HepG2 (cell line): ENCODE measurements around the gene LSMEM2. TPM values are rescaled to one million over a fixed set of nuclear protein-coding genes. Genes with fewer than 3 reads are reported as not detected.
A peak's percentile ranks its signal among the peaks of the same experiment; 100 is the strongest.

Source experiments
- ATAC-seq: fragments of 200-7000 bp; cut with Tn5 transposase; 3 replicates; pipeline ENCODE4 v1.9.1; 2020; ENCODE audit warnings: mild to moderate bottlenecking, moderate library complexity
- BruUV-seq: library from RNA; stranded (reverse); fragments of 400-500 nt; replicated peaks from 2 replicates; lab custom pipeline; 2021; lab: Mats Ljungman, UMichigan
- CTCF ChIA-PET: fragments of 300-600 bp; formaldehyde crosslinking; extraction: SDS; loops from one replicate; lab custom pipeline; 2021; ENCODE audit warnings: low total read pairs, inconsistent platforms, low intra/inter-chr PET ratio; lab: Yijun Ruan, JAX
- POLR2A ChIA-PET: fragments of 350-600 bp; sonication (Branson Sonifier 250); formaldehyde crosslinking; loops from one replicate; lab custom pipeline; 2020; ENCODE audit warnings: antibody characterized with exemption, inconsistent platforms; lab: Yijun Ruan, JAX
- DNase-seq: peaks from one replicate; pipeline ENCODE4 v3.0.0-alpha.2; 2015; ENCODE audit warnings: low spot score
- FAIRE-seq: peaks from 3 replicates; lab custom pipeline; 2011; peaks lifted over from hg19 to GRCh38; lab: Jason Lieb, UNC
- H2AFZ ChIP-seq: one replicate; pipeline ENCODE4 v1.6.1; 2011; ENCODE audit warnings: low read length, inconsistent platforms
- H3K27ac ChIP-seq: fragments of 300-600 bp; 3 replicates; pipeline ENCODE4 v1.8.0; 2011; ENCODE audit warnings: mixed run types, mild to moderate bottlenecking, mixed read lengths, low read length, inconsistent platforms; ENCODE audit not compliant: insufficient read depth; ENCODE audit errors: extremely low read length
- H3K27me3 ChIP-seq, 2 experiments: fragments of 200-600 bp in 1 of 2; 2 replicates in 1 of 2; 3 replicates in 1 of 2; pipeline versions ENCODE4 v1.6.0 to v1.8.0; 2011; ENCODE audit warnings: low read length in 2 of 2, mild to moderate bottlenecking in 2 of 2, moderate library complexity in 2 of 2, inconsistent platforms in 1 of 2; ENCODE audit not compliant: insufficient read depth in 2 of 2, control insufficient read depth in 1 of 2
- H3K36me3 ChIP-seq, 2 experiments: fragments of 200-600 bp in 1 of 2; replicated peaks in 1 of 2; 2 replicates in 1 of 2; 3 replicates in 1 of 2; pipeline versions ENCODE4 v1.5.1 to v1.8.0; 2011; ENCODE audit warnings: low read length in 2 of 2, inconsistent platforms in 1 of 2; ENCODE audit not compliant: insufficient read depth in 2 of 2, control insufficient read depth in 1 of 2
- H3K4me1 ChIP-seq: 2 replicates; pipeline ENCODE4 v1.5.1; 2012; ENCODE audit warnings: low read length, inconsistent platforms; ENCODE audit not compliant: insufficient read depth
- H3K4me2 ChIP-seq: 2 replicates; pipeline ENCODE4 v1.6.0; 2011; ENCODE audit warnings: low read depth, low read length, inconsistent platforms
- H3K4me3 ChIP-seq, 3 experiments: fragments of 200-600 bp in 1 of 3; sonication (generic), shearing (Covaris generic) in 1 of 3; replicated peaks in 1 of 3; 2 replicates each; pipeline ENCODE4 v1.5.1; 2011 to 2016; ENCODE audit warnings: low read length in 3 of 3, inconsistent platforms in 2 of 3, low read depth in 2 of 3, mild to moderate bottlenecking in 2 of 3, control low read depth in 1 of 3, mixed read lengths in 1 of 3; ENCODE audit not compliant: insufficient read depth in 1 of 3
- H3K79me2 ChIP-seq: one replicate; pipeline ENCODE4 v1.6.1; 2011; ENCODE audit warnings: low read length, inconsistent platforms; ENCODE audit not compliant: insufficient read depth
- H3K9ac ChIP-seq: 2 replicates; pipeline ENCODE4 v1.6.0; 2011; ENCODE audit warnings: mild to moderate bottlenecking, low read depth, low read length, inconsistent platforms; ENCODE audit not compliant: insufficient read depth
- H3K9me3 ChIP-seq: 2 replicates; pipeline ENCODE4 v1.5.1; 2012; ENCODE audit warnings: mild to moderate bottlenecking, low read length
- H4K20me1 ChIP-seq: 2 replicates; pipeline ENCODE4 v1.6.0; 2011; ENCODE audit warnings: inconsistent platforms, mild to moderate bottlenecking, low read length, moderate library complexity; ENCODE audit not compliant: insufficient read depth
- GMEB1 ChIP-seq: sonication (generic); formaldehyde crosslinking; IDR thresholded peaks from 2 replicates; pipeline ENCODE4 v1.5.1; 2020; ENCODE audit warnings: missing genetic modification reagents, mild to moderate bottlenecking, borderline replicate concordance
- MLLT10 ChIP-seq: sonication (generic); formaldehyde crosslinking; IDR thresholded peaks from 2 replicates; pipeline ENCODE4 v1.4.0; 2020; ENCODE audit warnings: missing genetic modification reagents
- PHB2 ChIP-seq: fragments of 450-650 bp; IDR thresholded peaks from 2 replicates; pipeline ENCODE4 v1.6.1; 2018; ENCODE audit not compliant: partially characterized antibody
- ZNF276 ChIP-seq: sonication (generic); formaldehyde crosslinking; IDR thresholded peaks from 2 replicates; pipeline ENCODE4 v1.4.0; 2020; ENCODE audit warnings: mild to moderate bottlenecking, low read depth, missing genetic modification reagents
- ZNF3 ChIP-seq: IDR thresholded peaks from 2 replicates; pipeline ENCODE4 v1.7.0; 2017; ENCODE audit warnings: inconsistent platforms
- ZNF318 ChIP-seq: sonication (generic); formaldehyde crosslinking; IDR thresholded peaks from 2 replicates; pipeline ENCODE4 v1.4.0; 2020; ENCODE audit warnings: mild to moderate bottlenecking, missing genetic modification reagents
- ZNF674 ChIP-seq: sonication (generic); formaldehyde crosslinking; IDR thresholded peaks from 2 replicates; pipeline ENCODE4 v1.5.0; 2020; ENCODE audit warnings: low read depth, mild to moderate bottlenecking, missing genetic modification reagents
- ZNF768 ChIP-seq: sonication (generic); formaldehyde crosslinking; IDR thresholded peaks from 2 replicates; pipeline ENCODE4 v1.4.0; 2020; ENCODE audit warnings: missing genetic modification reagents
- ZNF891 ChIP-seq: sonication (generic); formaldehyde crosslinking; IDR thresholded peaks from 2 replicates; pipeline ENCODE4 v1.5.0; 2020; ENCODE audit warnings: mild to moderate bottlenecking, missing genetic modification reagents
- WGBS: methylation state at CpG from one replicate; pipeline ENCODE4 v1.1.6; 2017; ENCODE audit warnings: low lambda C conversion rate; 5-methylcytosine and 5-hydroxymethylcytosine counted together
- in situ Hi-C: cut with HindIII; loops from 2 replicates; pipeline ENCODE4 v1.10.0; 2017; ENCODE audit warnings: low pct_unique_long_range_greater_than_20kb; ENCODE audit not compliant: extremely low pct_ligation_motif_present
- intact Hi-C: fragments of 100-400 bp; cut with micrococcal nuclease; formaldehyde crosslinking; loops from one replicate; pipeline ENCODE4 v1.10.0; 2022; ENCODE audit not compliant: unreplicated experiment
- polyA plus RNA-seq, 8 experiments: library from polyadenylated mRNA; depleted of rRNA in 3 of 8; stranded (reverse) in 7 of 8; unstranded in 1 of 8; fragments of >200 nt; fragmentation: Illumina TruSeq in 4 of 8; extraction: Trizol in 4 of 8; gene quantifications; 2 replicates each; pipeline versions ENCODE4 v1.2.1 to v1.2.3, GENCODE V29; 2011 to 2016; ENCODE audit warnings: low read depth in 4 of 8, missing spikeins in 1 of 8, mixed read lengths in 1 of 8; ENCODE audit not compliant: insufficient read depth in 1 of 8
- total RNA-seq, 5 experiments: library from RNA; depleted of rRNA; stranded (reverse); fragments of >200 nt; fragmentation: Illumina TruSeq; extraction: Trizol; gene quantifications; 2 replicates each; pipeline ENCODE4 v1.2.3, GENCODE V29; 2016; ENCODE audit warnings: low read depth in 1 of 5

Gene LSMEM2
- total and polyA plus RNA-seq, 2 of the 13 experiments (the other 11 are each of a cell fraction or from before 2014, with no cell fraction given), result 0.07 to 0.41 TPM

GRCh38 chr3:50297384-50297775 lies 18.5 kb downstream of the LSMEM2 start (continued):
- no peak for TF ChIP-seq PHB2

DNA sequence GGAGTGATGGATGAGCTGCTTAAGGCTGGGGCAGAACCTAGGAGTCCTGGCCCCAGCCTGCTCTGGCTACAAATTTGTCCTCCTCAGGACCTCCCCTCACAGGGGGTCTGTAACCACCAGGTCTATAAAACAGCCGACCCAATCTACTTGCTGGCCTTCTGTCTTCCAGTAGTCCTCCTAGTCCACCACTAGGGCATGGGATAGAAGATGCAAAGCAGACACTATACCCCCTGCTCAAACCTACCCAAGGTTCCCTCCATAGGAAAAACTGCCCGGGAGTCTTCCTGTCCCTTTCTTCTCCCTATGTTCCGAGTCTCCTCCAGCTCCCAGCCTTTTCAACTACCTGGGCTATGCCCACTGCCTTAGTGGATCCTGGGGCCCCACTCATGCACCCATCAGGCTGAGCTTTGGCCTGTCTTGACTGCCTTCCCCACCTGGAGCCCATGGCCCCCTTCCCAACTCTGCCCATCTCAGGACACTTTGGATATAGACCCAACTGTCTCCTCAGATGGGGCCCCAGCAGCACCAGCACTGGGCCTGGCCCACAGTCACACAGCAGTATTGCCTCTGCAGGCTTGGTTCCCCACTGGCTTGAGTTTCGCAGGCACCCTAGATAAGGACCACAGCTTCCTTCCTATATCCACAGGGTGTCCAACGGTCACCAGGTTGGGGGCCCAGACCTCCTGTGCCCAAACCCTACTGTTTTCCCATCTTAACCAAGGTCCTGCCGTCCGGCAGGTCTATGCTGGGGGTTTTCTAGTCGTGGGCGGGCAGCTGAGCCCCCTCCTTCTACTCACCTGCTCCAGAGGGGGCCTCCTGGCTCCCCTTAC lies 19.2 kb downstream of the LSMEM2 start:
- ChIA-PET POLR2A (interaction anchor here (0.8 to 7.9 kb wide), 11 partner anchors 12 to 102 kb away, joined by 3 to 222 read pairs (median 9); partner anchors contain the start of genes GNAI2, HYAL2 and TUSC2), CTCF (no interaction called here)
- DNase-seq (no peak), ATAC-seq (peak; percentile 2; the same call in 1 of the 3 replicates), FAIRE-seq (peak; percentile 15)
- Histone ChIP-seq H3K79me2 (peaks cover 35% of the 10 kb centered on the region), H3K4me3 (peak overlapping the region; percentile 66 to 91 (median 89)), H3K9ac (peak overlapping the region; percentile 79), H3K27ac (peak overlapping the region; percentile 73), H3K4me1 (peaks cover 56% of the 10 kb centered on the region), H3K27me3 (no peaks in the 10 kb centered on the region; a peak in 1 of 5 replicates), H3K9me3 (no peaks in the 10 kb centered on the region), H3K36me3 (peaks cover 1 to 3% of the 10 kb centered on the region in 2 experiments; a peak in 2 of 5 replicates), H3K4me2 (peak overlapping the region; percentile 87), H4K20me1 (peaks cover 11% of the 10 kb centered on the region), H2AFZ (no peak overlapping the region)
- WGBS, result 24% methylated on average over 6 of the region's 9 CpGs
- intact Hi-C loops (no loop called here), in situ Hi-C loops (no loop called here)
- BruUV-seq, result no TSS peak
- no peak for TF ChIP-seq ZNF674 (CRISPR knock-in tag)
- TF ChIP-seq ZNF891 (CRISPR knock-in tag), result 0 out of 2 replicates have a peak, but pooled peaks have one; percentile 2
- TF ChIP-seq ZNF318 (CRISPR knock-in tag), result no peak
- no peak for TF ChIP-seq GMEB1
- TF ChIP-seq ZNF768 (CRISPR knock-in tag), result 0 out of 2 replicates have a peak, but pooled peaks have one; percentile 20
- TF ChIP-seq ZNF276 (CRISPR knock-in tag), result no peak
- no peak for TF ChIP-seq ZNF3
- TF ChIP-seq MLLT10 (CRISPR knock-in tag), result no peak
